SJSA1 (cell line): ENCODE measurements around the gene RFTN1. TPM values are rescaled to one million over a fixed set of nuclear protein-coding genes. Genes with fewer than 3 reads are reported as not detected.
"Not testable (repeated sequence)": the region's sequence is repeated elsewhere in the genome, so short reads cannot be mapped to it uniquely, and the experiment has no call there.

Experiments
- DNase-seq, 2 experiments: peaks; one replicate each; pipeline ENCODE4 v3.0.0-alpha.2; 2015 to 2020; ENCODE audit warnings: low spot score in 2 of 2, low read depth in 1 of 2
- H3K27ac ChIP-seq: fragments of 250-450 bp; sonication (Bioruptor Pico); 2 replicates; pipeline ENCODE4 v1.5.1; 2020; ENCODE audit warnings: mild to moderate bottlenecking, moderate library complexity
- H3K27me3 ChIP-seq: fragments of 250-450 bp; sonication (Bioruptor Pico); replicated peaks from 2 replicates; pipeline ENCODE4 v1.5.1; 2020; ENCODE audit warnings: mild to moderate bottlenecking, moderate library complexity
- H3K36me3 ChIP-seq: fragments of 250-450 bp; sonication (Bioruptor Pico); 2 replicates; pipeline ENCODE4 v1.5.1; 2020; ENCODE audit warnings: mild to moderate bottlenecking
- H3K4me1 ChIP-seq: fragments of 250-450 bp; sonication (Bioruptor Pico); replicated peaks from 2 replicates; pipeline ENCODE4 v1.6.1; 2021; ENCODE audit warnings: mild to moderate bottlenecking
- H3K4me3 ChIP-seq: fragments of 250-450 bp; sonication (Bioruptor Pico); 2 replicates; pipeline ENCODE4 v1.5.1; 2020; ENCODE audit warnings: mild to moderate bottlenecking
- H3K9me3 ChIP-seq: fragments of 250-450 bp; sonication (Bioruptor Pico); replicated peaks from 2 replicates; pipeline ENCODE4 v1.5.1; 2020; ENCODE audit warnings: mild to moderate bottlenecking
- total RNA-seq: library from RNA; depleted of rRNA; stranded (reverse); fragments of >200 nt; shearing (Covaris generic); gene quantifications from 2 replicates; pipeline ENCODE4 v1.2.3, GENCODE V29; 2014

RFTN1 gene
- total RNA-seq, 1 experiment from 2014 or later, result 54.3 TPM

DNA sequence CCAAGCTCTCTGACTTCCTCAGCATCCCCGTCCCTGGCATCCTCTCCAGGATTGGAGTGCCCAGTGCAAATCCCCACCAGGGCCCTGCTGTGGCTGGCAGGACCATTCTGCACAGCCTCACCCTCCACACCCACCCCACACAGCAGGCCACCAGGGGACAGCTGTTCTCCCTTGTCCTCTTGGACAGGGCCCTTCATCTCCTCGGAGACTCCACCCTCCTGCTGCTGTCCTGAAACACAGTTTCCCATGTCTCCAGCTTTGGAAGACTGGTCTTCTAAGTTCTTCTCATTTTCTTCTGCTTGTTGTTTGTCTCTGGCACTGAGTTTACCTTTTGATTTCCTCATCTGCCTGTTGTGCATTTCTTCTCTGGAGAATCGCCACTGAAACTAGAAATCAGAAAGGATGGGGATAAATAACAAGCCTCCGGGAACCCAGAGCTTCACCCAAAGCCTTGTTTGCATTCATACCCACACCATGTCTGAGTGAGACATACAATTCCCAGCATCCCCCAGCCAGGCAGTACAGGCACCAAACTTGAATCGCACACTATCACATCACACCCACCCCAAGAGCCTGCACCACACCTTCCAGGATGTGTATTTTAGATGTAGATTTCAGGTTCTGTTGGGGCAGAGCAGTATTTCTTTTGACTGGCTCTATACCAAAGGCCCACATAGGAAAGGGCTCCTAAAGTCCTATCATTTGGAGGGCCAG, 196.5 kb downstream of the RFTN1 start:
- H3K4me3 ChIP-seq, result no peak overlapping the region
- peaks cover 61% of the 10 kb centered on the region for H3K36me3 ChIP-seq
- DNase-seq, result no peak
- no peak overlapping the region for H3K27ac ChIP-seq
- no peaks in the 10 kb centered on the region for H3K9me3 ChIP-seq
- H3K27me3 ChIP-seq, result no peaks in the 10 kb centered on the region
- H3K4me1 ChIP-seq, result no peaks in the 10 kb centered on the region

DNA sequence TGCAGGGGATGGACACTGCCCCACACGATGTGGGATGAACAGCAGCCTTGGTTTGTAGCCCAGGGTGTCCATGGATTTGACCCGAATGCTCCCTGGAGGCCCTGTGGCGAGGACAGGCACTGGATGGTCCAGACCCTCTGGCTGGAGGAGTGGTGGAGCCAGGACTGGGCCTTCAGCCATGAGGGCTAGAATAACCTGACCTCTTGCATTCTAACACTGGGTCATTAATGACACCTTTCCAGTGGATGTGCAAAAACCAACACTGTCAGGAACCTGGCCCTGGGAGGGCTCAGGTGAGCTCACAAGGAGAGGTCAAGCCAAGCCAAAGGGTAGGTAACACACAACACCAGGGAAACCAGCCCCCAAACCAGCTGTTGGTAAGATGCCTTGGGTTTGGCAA, 197.1 kb downstream of the RFTN1 start:
- Histone ChIP-seq H3K4me1 (no peaks in the 10 kb centered on the region), H3K4me3 (no peak overlapping the region), H3K9me3 (no peaks in the 10 kb centered on the region), H3K27me3 (no peaks in the 10 kb centered on the region), H3K27ac (no peak overlapping the region), H3K36me3 (peaks cover 55% of the 10 kb centered on the region)
- DNase-seq, result no peak

GRCh38 chr3:16315623-16316022, 197.9 kb downstream of the RFTN1 start:
- H3K4me3 ChIP-seq, result no peak overlapping the region
- no peaks in the 10 kb centered on the region for H3K4me1 ChIP-seq
- no peaks in the 10 kb centered on the region for H3K27me3 ChIP-seq
- H3K9me3 ChIP-seq, result no peaks in the 10 kb centered on the region
- no peak overlapping the region for H3K27ac ChIP-seq
- H3K36me3 ChIP-seq, result peaks cover 55% of the 10 kb centered on the region
- no peak for DNase-seq

DNA sequence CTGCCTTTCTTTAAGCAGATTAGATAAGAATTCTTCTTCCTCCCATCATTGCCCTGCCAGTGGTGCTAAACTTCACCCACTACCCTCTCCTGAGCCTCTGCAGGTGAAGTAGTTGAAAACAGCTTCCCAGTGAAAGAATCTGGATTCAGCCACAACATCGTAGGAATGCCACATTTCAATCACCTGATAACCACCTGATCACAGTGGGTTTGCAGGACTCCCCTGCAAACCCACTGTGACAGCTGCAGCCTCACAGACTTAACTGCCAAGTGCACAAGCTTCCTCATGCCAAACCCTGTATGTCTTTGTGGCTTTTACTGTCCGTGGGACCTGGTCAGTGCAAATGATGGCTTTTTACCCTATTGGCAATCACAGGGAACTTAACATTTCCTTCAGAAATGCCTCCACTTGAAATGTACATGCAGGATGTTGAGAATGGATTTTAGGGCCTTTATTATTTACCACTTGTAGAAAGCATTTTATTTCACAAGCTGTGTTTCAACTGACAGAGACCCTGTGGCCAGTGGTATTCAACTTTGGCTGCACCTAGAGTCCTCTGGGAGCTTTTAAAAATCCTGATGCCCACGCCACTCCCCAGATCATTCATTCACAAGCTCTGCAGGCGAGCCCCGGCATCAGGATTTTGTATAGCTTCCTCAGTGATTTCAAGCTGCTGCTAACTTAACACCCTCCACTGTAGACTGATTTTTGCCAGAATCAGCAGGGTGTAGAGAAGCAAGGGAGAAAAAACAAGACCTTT, 199.4 kb downstream of the RFTN1 start:
- peaks cover 55% of the 10 kb centered on the region for H3K36me3 ChIP-seq
- no peak overlapping the region for H3K27ac ChIP-seq
- no peaks in the 10 kb centered on the region for H3K27me3 ChIP-seq
- no peaks in the 10 kb centered on the region for H3K9me3 ChIP-seq
- no peak overlapping the region for H3K4me3 ChIP-seq
- no peak for DNase-seq
- peaks cover 5% of the 10 kb centered on the region for H3K4me1 ChIP-seq

- Histone ChIP-seq H3K4me3 (no peak overlapping the region), H3K27me3 (no peaks in the 10 kb centered on the region), H3K4me1 (peaks cover 5% of the 10 kb centered on the region), H3K9me3 (no peaks in the 10 kb centered on the region), H3K27ac (no peak overlapping the region), H3K36me3 (peaks cover 46% of the 10 kb centered on the region)
- no peak for DNase-seq
These were observed 201.5 kb downstream of the RFTN1 start for GRCh38 chr3:16311960-16312451.

DNA sequence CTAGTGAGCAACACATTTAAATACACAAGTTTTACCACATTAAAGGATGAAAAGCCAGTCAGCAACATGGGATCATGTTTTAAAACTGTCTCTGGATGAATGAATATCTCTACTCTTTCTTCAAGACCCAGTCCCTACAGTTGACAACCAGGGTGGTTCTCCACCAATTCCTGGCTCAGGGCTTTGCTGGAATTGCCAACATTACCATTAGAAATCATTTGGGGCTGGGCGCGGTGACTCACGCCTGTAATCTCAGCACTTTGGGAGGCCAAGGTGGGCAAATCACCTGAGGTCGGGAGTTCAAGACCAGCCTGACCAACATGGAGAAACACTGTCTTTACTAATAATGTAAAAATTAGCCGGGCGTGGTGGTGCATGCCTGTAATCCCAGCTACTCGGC, 203.0 kb downstream of the RFTN1 start:
- not testable (repeated sequence) for H3K4me1 ChIP-seq, DNase-seq, H3K27me3 ChIP-seq, H3K27ac ChIP-seq, H3K4me3 ChIP-seq, H3K9me3 ChIP-seq
- peaks cover 32% of the 10 kb centered on the region for H3K36me3 ChIP-seq

GRCh38 chr3:16309558-16309957, 203.9 kb downstream of the RFTN1 start:
- Histone ChIP-seq H3K4me3 (no peak overlapping the region), H3K27me3 (no peaks in the 10 kb centered on the region), H3K4me1 (peaks cover 5% of the 10 kb centered on the region), H3K27ac (no peak overlapping the region), H3K9me3 (no peaks in the 10 kb centered on the region), H3K36me3 (peaks cover 26% of the 10 kb centered on the region)
- DNase-seq, result no peak

- H3K27ac ChIP-seq, result no peak overlapping the region
- no peak for DNase-seq
These were observed 204.8 kb downstream of the RFTN1 start for GRCh38 chr3:16308727-16309126.

DNA sequence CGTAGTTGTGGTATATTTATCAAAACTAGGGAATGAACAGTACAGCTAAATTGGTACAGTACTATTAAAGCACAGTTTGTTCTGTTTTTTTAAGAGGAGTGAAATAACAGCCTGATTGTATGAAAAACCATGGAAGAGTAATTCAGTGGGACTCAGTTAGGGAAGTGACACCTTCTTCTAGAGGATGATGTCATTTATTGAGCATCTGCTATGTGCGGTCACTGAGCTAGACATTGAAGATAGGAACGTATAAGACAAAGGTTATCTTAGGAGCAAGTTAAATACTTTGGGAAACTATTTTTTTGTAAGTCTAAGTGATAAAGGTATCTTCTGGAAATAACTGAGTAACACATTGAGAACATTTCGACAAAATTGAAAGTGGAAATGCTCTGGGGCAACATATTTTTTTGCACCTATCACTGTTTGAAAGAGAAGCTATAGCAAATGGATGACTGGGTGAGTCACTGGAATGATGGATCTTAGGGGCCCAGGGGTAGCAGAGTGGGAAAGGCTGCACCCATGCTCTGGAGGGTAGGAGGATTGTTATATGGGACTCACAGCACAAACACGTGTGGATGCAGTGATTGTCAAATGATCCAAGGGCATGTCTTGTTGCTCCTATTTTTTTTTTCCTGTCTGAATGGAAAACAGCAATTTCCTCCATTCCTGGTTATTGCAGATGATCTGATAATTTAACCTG, 205.5 kb downstream of the RFTN1 start:
- Histone ChIP-seq H3K36me3 (peaks cover 21% of the 10 kb centered on the region), H3K27ac (no peak overlapping the region), H3K4me1 (peaks cover 5% of the 10 kb centered on the region), H3K9me3 (no peaks in the 10 kb centered on the region), H3K4me3 (no peak overlapping the region), H3K27me3 (no peaks in the 10 kb centered on the region)
- no peak for DNase-seq

More at GRCh38 chr3:16308727-16309126, 204.8 kb downstream of the RFTN1 start:
- peaks cover 5% of the 10 kb centered on the region for H3K4me1 ChIP-seq
- no peak overlapping the region for H3K4me3 ChIP-seq
- H3K27me3 ChIP-seq, result no peaks in the 10 kb centered on the region
- no peaks in the 10 kb centered on the region for H3K9me3 ChIP-seq
- peaks cover 19% of the 10 kb centered on the region for H3K36me3 ChIP-seq

DNA sequence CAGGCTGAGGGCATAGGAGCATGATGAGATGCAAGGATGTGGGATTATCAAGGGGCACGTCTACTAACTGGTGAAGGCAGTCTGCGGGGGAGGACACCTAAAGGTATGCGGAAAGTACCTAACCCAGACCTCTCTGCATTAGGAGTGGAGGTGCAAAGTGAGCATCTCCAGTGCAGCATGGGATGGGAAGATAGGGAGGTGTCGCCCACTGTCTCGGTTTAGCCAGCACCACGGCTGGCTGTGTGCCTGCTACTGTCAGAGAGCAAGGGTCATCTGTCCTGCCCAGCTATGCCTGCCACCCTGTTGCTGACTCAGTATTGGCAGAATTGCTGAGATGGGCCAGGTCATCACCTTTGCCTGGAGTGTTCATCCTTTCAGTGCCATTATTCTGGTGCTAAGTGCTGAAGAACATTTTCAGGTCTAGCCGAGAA, 208.4 kb downstream of the RFTN1 start:
- Histone ChIP-seq H3K27ac (no peak overlapping the region), H3K4me3 (no peak overlapping the region), H3K27me3 (no peaks in the 10 kb centered on the region), H3K9me3 (no peaks in the 10 kb centered on the region), H3K36me3 (peaks cover 27% of the 10 kb centered on the region), H3K4me1 (peaks cover 14% of the 10 kb centered on the region)
- DNase-seq, result no peak

GRCh38 chr3:16304061-16305010, 209.2 kb downstream of the RFTN1 start:
- no peaks in the 10 kb centered on the region for H3K27me3 ChIP-seq
- no peak overlapping the region for H3K27ac ChIP-seq
- H3K9me3 ChIP-seq, result no peaks in the 10 kb centered on the region
- H3K36me3 ChIP-seq, result peaks cover 22% of the 10 kb centered on the region
- DNase-seq, result no peak
- peaks cover 9% of the 10 kb centered on the region; the same call in 1 of the 2 replicates for H3K4me1 ChIP-seq
- H3K4me3 ChIP-seq, result no peak overlapping the region

DNA sequence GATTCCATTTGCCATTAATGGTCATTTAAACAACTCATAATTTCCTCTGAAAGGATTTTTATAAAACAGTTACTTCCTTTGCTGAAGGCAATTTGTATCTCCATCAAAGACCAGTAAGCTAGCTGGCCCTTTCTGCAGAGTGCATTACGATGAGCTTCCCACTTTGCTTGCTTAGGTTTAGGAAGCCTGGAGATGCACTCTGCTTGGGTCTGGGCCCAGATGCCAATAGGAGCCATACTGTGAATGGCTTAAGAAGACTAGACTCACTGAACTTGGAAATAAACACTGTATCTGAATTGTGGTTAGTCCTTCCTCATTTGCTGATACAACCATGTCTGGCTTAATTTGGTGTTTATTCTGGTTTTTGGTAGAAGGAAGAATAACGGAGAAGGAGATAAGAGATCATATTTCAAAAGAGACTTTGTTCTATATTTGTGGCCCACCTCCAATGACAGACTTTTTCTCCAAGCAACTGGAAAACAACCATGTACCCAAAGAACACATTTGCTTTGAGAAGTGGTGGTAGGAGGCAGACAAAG, 210.4 kb downstream of the RFTN1 start:
- peaks cover 22% of the 10 kb centered on the region for H3K36me3 ChIP-seq
- no peak overlapping the region for H3K27ac ChIP-seq
- no peak for DNase-seq
- no peaks in the 10 kb centered on the region for H3K9me3 ChIP-seq
- peaks cover 9% of the 10 kb centered on the region; the same call in 1 of the 2 replicates for H3K4me1 ChIP-seq
- no peak overlapping the region for H3K4me3 ChIP-seq
- no peaks in the 10 kb centered on the region for H3K27me3 ChIP-seq
